NCI-H82 (cell line): ENCODE results near the gene STN1.

ENCODE experiments used
- DNase-seq: peaks from one replicate; lab custom pipeline; 2025; lab: John Stamatoyannopoulos, UW

Gene STN1

GRCh38 chr10:103843854-103844570 is 74.0 kb downstream of the STN1 start:
- DNase-seq, result no peak

GRCh38 chr10:103843045-103843444 is 74.9 kb downstream of the STN1 start:
- DNase-seq, result no peak

DNA sequence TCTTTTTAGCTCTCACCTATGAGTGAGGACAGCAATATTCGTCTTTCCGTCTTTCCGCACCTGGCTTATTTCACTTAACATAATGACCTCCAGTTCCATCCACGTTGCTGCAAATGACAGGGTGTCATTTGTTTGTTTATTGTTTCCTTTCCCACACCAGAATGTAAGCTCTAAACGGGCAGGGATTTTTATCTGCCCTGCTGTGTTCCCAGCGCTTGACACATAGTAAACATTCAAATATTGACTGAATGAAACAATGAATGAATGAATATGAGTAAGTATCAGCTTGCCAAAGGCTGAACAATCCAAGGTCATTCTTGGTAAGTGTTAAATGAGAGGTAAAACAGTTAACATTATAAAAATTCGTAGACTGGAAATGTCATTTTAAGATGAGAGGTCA is 75.4 kb downstream of the STN1 start:
- DNase-seq, result no peak

GRCh38 chr10:103841519-103841918 is 76.5 kb downstream of the STN1 start:
- no peak for DNase-seq

GRCh38 chr10:103840740-103841070 is 77.3 kb downstream of the STN1 start:
- DNase-seq, result no peak

GRCh38 chr10:103839872-103840739 is 77.9 kb downstream of the STN1 start:
- no peak for DNase-seq

DNA sequence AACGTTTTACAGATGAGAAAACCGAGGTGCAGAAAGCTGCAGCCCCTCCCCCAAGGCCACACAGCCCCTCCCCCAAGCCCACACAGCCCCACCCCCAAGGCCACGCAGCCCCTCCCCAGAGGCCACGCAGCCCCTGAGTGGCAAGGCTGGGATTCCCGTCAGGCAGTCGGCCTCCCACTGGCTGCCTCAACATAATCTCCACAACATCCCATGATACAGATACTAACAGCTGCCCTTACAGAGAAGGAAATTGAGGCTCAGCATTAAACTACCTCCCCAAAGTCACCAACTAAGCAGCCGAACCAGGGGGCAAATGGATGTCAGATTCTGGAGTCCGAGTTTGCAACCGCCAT is 78.5 kb downstream of the STN1 start:
- DNase-seq, result no peak

DNA sequence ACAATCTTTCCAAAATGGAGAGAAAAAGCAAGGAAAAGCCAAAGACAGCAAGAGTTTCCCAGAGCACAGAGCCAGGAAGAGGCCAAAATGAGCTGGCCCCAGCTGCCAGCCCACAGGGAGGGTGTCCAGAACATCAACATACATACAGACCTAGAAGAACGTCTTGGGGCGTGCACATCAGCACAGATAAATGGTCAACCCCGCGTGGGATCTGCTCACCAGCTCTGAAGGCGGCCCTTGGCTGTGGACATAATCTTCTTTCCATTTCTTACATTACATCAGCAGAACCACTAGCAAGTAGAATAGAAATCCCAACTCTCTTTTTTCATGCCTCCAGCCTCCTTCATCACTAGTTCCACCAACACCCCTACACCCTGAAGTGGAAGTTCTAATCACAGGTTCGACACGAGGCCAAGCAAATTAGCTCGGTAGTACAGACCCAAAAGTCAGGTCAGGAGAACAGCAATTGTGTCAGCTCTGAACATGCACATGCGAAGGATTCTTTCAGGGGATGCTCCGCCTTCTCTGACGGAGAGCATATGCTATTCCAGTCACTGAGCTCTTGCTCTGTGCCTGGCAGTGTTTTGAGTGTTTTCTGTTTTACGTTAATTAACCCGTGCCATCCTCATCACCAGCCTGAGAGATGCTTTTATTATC is 79.0 kb downstream of the STN1 start:
- DNase-seq, result no peak

- DNase-seq, result no peak
Observed at GRCh38 chr10:103838070-103838395, 80.0 kb downstream of the STN1 start.

DNA sequence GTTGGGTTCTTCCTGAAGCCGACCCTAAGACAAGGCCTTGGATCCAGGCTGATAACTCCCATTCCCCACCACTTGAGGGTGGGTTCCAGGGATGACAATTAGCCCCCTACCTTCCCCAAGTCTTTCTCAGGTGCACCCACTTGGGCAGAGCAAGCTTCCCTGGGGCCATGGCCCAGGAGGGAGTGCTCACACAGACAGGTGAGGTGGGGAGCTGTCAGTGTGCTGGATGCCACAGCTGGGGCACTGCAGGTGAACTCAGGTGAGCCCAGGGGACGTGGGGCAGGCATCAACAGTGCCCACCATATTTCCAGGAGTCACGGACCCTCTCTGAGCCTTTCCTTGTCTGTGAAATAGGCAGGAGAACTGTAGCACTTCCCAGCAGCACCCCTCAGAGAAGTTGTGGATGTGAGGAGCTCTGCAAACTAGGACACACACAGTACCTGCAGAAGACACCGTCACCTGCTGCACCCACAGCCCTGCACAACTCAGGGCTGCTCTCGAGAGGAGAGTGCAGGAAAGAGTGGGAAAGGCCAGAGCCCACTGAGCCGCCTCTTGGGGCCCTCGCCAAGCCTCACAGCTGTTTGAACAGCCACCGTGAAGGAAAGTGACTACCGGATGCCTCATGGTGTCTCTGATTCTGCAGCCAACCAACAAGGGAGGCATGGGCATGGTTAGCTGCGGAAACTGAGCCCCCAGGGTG is 80.5 kb downstream of the STN1 start:
- no peak for DNase-seq

DNA sequence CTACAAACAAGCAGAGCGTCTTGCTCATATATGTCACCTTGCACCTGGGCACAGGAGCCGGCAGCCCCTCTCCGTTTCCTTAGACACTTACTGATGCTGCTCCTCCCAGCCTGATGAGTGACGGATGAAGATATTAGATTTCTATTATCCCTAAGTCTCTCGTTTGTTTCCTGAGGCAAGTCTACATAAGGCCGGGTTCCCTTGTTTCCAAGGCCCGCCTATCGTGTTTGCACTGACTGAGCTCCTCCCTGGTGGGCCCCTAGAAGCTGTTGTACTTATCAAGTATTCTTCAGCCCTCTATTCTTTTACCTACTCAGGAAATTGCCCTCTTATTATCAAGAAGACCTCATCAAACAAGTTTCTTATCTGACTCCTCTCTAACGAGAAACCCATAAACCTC is 81.1 kb downstream of the STN1 start:
- no peak for DNase-seq

DNA sequence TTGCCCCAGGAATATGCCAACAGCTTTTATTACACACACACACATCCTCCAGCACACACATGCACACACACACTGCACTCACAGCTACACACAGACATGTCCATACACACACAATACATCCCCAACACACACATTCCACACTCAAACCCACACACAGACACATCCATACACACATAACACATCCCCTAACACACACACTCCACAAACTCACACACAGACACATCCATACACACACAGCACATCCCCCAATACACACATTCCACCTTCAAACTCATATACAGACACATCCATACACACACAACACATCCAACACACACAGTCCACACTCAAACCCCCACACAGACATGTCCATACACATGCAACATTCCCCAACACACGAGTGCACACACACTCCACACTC is 81.7 kb downstream of the STN1 start:
- no peak for DNase-seq

- no peak for DNase-seq
Observed at GRCh38 chr10:103835096-103836050, 82.6 kb downstream of the STN1 start.

- DNase-seq, result no peak
Observed at GRCh38 chr10:103834436-103835095, 83.4 kb downstream of the STN1 start.

DNA sequence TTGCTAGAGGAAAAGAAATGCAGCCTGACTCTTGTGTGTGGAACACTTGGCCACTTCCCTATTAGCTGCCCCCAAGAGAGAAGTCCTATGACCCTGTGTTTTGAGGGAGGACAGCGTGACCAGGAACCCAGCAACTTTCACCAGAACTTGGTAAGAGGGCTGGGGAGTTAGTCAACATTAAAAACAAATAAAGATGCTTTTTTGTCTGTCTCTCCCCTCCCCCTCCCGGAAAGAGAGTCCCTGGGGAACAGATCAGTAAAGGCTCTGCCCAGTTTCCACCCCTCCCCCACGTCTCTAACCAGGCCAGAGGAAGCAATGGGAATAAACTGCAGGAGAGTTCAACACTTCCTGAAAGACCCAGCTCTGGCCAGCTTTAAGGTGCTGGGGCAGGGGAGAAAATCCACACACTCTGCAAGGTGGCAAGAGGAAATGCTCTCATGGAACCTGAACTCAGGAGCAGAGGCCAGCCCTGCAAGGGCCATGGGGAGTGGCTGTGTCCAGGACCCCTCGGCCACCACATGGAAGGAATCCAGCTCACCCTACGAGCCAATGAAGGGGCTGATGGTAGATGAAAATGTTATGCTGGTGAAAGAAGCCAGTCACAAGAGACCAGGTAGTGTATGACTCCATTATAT is 84.1 kb downstream of the STN1 start:
- peak; percentile 22 for DNase-seq

DNA sequence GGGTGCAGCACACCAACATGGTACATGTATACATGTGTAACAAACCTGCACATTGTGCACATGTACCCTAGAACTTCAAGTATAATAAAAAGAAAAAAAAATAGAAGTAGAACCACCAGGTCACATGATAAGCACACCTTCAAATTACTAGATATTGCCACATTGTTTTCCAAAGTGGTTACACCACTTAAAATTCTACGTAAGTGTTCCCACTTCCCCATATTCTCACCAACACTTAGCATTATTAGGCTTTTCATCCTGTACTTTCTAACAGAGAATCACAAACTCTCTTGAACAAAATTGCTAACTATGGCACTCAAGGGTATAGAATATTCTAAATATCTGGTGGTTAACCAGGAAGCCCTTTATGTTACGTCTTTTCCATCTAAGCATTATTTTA is 85.2 kb downstream of the STN1 start:
- no peak for DNase-seq
